ENCODE measurements around the gene CDH23. TPM values are rescaled to one million over a fixed set of nuclear protein-coding genes. Genes with fewer than 3 reads are reported as not detected.
A peak's percentile ranks its signal among the peaks of the same experiment; 100 is the strongest.

The CDH23 gene
- total RNA-seq, 2 donors from 2014 or later, result 0.06 TPM; not detected in 1

DNA sequence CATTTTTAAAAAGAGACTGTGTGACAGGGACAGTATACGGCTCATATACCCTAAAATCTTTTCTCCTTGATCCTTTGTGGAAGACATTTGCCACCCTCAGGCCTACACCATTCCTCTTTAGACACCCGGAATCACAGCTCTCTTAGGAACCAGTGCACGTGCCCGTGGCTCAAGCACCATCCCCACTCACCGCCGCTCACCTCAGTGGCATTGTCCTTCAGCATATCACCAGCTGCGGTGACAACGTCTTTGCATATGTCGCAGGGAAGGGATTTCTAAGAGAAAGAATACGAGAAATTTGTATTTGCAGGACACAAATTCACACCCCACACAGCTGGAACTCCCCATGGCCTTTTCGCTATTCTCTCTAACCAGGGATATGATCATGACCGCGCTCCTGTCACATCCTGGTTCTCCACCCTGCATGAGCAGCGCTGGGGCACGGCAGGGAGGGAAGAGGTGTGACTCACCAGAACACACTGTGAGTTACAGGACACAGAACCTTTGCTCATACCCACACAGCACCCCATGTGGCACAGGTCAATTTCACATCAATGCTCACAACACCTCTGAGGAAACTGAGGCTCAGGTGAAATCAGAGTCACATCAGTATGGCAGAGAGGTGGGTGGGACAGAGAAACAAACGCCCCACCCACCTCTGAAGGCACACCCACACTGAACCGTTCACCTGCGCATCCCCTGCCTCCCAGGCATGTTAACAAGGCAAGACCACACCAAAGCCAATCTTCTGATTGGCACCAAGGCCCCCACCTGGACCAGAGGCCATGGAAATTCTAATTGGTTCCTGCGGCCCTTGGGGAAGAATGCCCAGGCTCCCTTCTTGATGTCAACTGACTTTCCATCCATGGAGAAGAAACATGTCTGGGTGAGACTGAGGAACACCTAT is 435.2 kb downstream of the CDH23 start:
- Mint-ChIP-seq H3K27ac (peak overlapping the region in 1 of 2 donors; percentile 32), H3K9me3 (no peaks in the 10 kb centered on the region), H3K4me1 (ENCODE audit: low read depth in 2 of 2) (peaks cover 19 to 35% of the 10 kb centered on the region in 2 donors), H3K27me3 (no peaks in the 10 kb centered on the region), H3K4me3 (no peak overlapping the region), H3K36me3 (peaks cover 7% of the 10 kb centered on the region)
- ATAC-seq, result no peak
- no peak for DNase-seq (ENCODE audit: low spot score)

DNA sequence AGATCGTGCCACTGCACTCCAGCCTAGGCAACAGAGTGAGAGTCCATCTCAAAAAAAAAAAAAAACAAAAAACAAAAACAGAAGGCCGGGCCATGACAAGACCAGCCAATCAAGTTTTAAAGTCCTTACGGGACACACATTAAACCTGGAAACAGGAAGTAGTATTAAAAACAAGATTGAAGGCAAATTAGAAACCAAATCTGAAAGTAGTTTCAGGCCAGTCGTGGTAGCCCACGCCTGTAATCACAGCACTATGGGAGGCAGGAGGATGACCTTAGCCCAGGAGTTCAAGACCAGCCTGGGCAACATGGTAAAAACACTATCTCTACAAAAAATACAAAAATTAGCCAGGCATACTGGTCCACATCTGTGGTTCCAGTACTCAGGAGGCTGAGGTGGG is 436.2 kb downstream of the CDH23 start:
- Mint-ChIP-seq H3K27me3 (no peaks in the 10 kb centered on the region), H3K36me3 (peaks cover 7% of the 10 kb centered on the region), H3K27ac (peak overlapping the region in 1 of 2 donors; percentile 76), H3K4me1 (ENCODE audit: low read depth in 2 of 2) (peaks cover 30 to 46% of the 10 kb centered on the region in 2 donors), H3K4me3 (no peak overlapping the region), H3K9me3 (no peaks in the 10 kb centered on the region)
- ATAC-seq, result peak; percentile 69 to 89
- DNase-seq (ENCODE audit: low spot score), result no peak

DNA sequence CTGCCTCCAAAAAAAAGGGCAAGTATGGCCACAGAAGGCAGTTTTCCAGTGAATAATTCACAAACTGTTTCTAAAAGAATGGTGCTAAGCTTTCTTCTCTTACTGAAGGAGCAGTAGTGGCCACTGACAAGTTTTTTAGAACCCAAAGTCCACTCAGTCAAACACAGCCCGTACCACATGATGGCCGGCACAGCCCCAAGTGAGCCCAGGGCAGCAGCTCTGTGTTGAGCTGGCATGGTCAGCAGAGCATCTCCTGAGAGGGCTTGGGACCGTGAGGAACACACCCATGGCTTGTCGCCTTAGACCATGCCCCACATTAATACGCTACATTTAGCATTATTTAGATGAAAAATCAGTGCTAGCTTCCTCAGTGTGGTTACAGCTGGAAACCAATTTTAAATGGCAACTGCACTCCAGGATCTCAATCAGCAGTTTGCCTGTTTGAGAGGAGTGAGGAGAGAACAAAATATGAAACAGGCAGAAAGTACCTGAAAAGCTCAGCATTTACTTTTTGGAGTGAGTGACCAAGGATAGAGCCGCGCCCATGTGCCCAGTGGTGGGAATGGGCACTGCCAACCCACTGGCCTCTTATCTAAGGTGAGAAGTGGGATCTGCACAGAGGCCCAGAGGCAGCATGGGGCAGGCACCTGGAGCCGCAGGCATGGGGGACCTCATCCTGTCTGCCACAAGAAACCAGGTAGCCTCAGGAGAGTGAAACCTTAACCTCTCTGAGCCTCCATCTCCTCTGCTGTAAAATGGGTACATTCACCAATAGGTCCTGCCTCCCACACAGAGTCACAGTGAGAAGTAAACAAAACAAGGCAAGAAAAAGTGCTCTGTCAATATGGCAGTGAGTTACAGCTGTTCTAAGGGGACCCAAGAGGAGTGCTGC is 437.0 kb downstream of the CDH23 start:
- DNase-seq (ENCODE audit: low spot score), result no peak
- H3K36me3 Mint-ChIP-seq, result peaks cover 7% of the 10 kb centered on the region
- H3K27ac Mint-ChIP-seq, result peak overlapping the region in 1 of 2 donors; percentile 76
- H3K4me1 Mint-ChIP-seq (ENCODE audit: low read depth in 2 of 2), result peaks cover 37 to 52% of the 10 kb centered on the region in 2 donors
- no peak overlapping the region for H3K4me3 Mint-ChIP-seq
- no peaks in the 10 kb centered on the region for H3K9me3 Mint-ChIP-seq
- ATAC-seq, result no peak
- H3K27me3 Mint-ChIP-seq, result no peaks in the 10 kb centered on the region

DNA sequence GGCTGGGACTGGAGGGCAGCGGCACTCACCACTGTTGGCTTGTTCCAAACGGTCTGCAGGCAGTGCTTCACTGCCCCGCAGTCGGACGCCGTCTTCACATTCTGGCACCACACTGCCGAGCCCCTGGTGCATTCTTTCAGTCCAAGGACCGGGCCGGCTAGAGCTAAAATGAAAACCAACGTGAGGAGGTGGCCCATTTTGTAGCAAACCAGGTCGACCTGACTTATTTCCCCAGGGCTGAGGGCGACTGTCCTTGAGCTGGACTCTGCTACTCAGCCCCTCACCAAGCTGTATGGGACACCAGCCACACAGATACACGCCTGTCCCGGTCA is 437.6 kb downstream of the CDH23 start:
- no peaks in the 10 kb centered on the region for H3K9me3 Mint-ChIP-seq
- DNase-seq (ENCODE audit: low spot score) (no peak), ATAC-seq (no peak)
- peaks cover 42 to 50% of the 10 kb centered on the region in 2 donors for H3K4me1 Mint-ChIP-seq (ENCODE audit: low read depth in 2 of 2)
- no peak overlapping the region for H3K4me3 Mint-ChIP-seq
- peaks cover 7% of the 10 kb centered on the region for H3K36me3 Mint-ChIP-seq
- no peak overlapping the region for H3K27ac Mint-ChIP-seq
- no peaks in the 10 kb centered on the region for H3K27me3 Mint-ChIP-seq

DNA sequence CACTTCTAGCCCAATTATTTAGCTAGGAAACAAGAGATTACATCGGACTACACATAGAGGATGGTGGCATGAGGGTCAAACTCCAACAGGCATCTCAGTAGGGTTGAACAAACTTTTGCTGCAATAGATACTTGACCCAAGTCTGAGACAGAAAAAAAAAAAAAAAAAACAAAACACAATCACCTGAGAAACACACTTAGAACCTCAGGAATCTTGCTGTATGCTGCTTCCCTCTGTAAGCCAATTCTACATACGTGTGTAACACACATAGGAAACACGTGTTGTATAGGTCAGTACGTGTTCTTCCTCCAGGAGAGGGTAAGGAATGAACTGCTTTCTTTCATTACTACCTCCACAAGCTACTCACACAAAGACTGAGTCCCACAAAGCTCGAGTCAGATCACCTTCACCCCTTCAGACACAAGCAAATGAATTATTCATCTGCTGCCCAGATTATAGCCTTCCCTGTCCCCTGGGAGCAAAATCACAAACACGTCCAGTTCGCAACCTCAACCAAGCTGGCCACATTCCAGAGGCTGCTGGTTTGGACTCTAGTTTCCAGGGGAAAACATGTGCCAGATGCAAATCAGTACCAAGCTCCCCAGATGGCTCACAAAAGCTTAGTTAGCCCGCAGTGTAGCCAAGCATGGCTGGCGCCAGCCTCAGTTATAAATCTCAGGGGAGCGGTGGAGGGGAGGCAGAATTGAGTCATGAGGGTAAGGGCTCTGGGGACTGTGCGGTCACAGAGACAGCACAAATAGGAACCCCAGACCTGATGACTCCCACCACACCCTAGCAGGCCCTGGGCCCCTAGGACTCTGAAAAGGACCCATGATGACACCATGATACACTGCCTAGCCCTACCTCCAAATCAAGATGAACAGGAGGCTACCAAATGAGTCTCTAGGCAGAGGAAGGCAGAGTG is 439.2 kb downstream of the CDH23 start:
- no peaks in the 10 kb centered on the region for H3K27me3 Mint-ChIP-seq
- no peak overlapping the region for H3K27ac Mint-ChIP-seq
- H3K36me3 Mint-ChIP-seq, result no peaks in the 10 kb centered on the region
- H3K9me3 Mint-ChIP-seq, result no peaks in the 10 kb centered on the region
- DNase-seq (ENCODE audit: low spot score), result no peak
- no peak overlapping the region for H3K4me3 Mint-ChIP-seq
- peak in 1 of 2 donors; percentile 56 for ATAC-seq
- H3K4me1 Mint-ChIP-seq (ENCODE audit: low read depth in 2 of 2), result peaks cover 50 to 53% of the 10 kb centered on the region in 2 donors

DNA sequence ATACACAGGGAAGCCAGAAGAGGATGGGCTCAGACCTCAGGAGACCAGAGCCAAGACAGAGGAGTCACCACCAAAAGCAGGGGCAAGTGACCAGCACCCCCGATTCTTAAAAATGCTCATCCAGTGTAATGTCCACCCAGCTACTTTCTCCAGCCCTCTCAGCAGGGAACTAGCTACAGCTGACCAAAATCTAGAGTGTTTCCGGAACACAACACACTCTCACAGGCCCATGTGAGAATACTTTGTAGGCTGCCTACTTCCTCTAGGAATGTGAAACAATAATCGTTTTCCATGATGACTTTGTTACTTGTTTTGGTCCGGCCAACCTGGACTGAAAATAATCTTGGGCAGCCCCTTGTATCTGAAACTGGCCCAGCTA is 439.9 kb downstream of the CDH23 start:
- H3K4me1 Mint-ChIP-seq (ENCODE audit: low read depth in 2 of 2), result peaks cover 49 to 53% of the 10 kb centered on the region in 2 donors
- DNase-seq (ENCODE audit: low spot score) (no peak), ATAC-seq (no peak)
- H3K9me3 Mint-ChIP-seq, result no peaks in the 10 kb centered on the region
- no peak overlapping the region for H3K27ac Mint-ChIP-seq
- no peak overlapping the region for H3K4me3 Mint-ChIP-seq
- no peaks in the 10 kb centered on the region for H3K27me3 Mint-ChIP-seq
- no peaks in the 10 kb centered on the region for H3K36me3 Mint-ChIP-seq

DNA sequence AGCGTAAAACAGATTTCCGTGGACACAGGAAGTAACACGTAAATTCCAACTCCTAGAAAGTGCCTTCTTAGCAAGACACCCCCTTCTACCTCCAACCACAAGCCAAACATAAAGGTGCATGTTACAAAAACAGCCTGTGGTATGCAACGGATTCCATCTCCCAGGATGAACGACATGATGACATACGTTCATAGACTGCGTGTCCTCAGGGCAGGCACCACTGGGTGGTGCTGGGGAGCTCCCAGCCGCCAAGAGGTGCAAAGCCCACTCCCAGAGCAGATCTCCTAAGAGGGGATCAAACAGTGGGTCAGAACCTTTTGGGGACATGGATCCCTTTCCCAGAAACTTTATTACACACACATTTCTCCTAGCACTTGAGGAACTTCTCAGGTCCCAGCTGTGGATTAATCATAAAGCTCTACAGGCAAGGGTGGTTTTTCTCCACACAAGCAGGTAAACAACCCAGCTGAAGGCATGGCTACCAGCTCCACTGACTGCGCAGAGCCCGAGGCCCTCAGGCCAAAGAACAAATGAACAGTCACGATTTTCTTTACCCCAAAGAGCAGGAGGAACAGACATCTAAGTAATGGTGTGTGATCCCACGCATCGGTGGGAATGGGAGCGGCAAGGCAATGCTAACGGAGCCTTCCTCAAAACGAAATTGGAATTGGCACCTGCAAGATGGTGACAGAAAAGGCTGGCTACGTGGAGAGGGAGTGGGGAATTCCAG is 440.5 kb downstream of the CDH23 start:
- no peaks in the 10 kb centered on the region for H3K36me3 Mint-ChIP-seq
- no peak for ATAC-seq
- no peaks in the 10 kb centered on the region for H3K27me3 Mint-ChIP-seq
- no peaks in the 10 kb centered on the region for H3K9me3 Mint-ChIP-seq
- peaks cover 46 to 53% of the 10 kb centered on the region in 2 donors for H3K4me1 Mint-ChIP-seq (ENCODE audit: low read depth in 2 of 2)
- H3K27ac Mint-ChIP-seq, result no peak overlapping the region
- H3K4me3 Mint-ChIP-seq, result no peak overlapping the region
- no peak for DNase-seq (ENCODE audit: low spot score)

DNA sequence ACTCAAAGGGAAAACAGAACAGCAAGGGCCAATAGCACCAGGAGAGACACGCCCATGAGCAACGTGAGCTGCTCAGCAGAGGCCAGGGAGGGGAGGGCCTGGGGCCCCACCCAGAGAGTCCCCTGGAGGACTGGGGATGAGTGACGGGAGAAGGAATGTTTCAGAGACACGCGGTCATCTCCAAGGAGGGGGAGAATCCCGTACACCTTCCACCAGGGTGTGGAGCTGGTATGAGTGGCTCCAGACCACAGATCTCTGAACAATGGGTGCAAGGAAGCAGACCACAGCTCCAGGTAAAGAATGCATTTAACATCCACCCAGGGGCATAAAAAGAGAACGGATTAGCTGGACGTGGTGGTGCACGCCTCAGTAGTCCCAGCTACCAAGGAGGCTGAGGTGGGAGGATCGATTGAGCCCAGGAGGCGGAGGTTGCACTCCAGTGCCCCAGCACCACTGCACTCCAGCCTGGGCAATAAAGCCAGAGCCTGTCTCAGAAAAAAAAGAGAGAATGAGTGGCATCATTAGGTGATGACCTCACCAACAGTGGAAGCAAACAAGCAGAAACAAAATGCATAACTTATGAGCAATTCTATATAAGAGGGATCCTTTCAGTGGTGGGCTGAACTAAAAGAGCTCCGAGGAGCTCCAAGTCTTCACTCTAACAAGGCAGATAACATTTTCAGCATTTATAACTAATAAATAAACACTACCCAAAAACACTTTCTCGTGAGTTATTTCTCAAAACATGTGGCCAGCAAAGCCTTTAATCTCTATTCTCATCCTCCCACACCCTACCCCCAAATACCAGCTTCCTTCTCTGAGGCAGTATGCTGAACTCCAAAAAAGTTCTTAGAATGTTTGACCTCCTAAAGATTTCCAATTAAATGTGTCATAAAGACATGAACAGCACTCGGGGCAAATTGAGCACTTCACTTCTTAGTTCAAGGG is 441.8 kb downstream of the CDH23 start:
- peak overlapping the region in 1 of 2 donors; percentile 23 for H3K27ac Mint-ChIP-seq
- no peaks in the 10 kb centered on the region for H3K9me3 Mint-ChIP-seq

DNA sequence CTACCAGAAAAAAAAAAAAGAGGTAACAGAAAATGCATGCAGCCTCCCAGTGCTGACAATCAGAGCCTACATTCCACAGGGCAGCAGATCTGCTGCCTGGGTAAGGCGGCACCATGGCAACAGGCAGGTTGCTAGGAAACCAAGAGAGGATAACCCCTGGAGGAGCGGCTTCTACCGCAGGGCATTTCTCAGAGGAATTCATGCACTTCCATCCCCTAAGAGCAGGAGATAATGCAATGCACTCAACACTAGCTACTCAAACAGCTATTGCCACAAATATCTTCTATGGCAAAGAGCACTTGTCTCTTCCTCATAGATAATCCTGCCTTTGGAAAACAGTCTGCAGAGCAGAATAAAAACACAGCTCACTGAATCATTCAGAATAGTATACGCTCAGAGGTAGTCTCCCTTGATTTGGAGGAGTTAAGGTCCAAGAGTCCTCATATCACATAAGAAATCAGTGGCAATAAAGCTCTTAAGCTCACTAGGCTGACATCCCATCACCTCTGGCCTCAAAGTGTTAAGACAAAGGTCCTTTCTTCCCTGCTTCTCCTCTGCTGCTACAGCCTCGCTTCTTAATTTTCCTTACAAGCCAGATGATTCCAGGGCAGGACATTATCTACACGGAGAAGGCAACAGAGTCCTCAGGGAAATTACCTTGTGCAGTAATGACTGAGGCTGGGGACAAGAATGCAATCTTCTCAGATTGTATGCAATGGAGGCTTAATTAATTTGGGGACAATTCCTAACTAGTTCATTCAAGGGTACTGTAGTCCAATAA is 443.6 kb downstream of the CDH23 start:
- Mint-ChIP-seq H3K4me1 (ENCODE audit: low read depth in 2 of 2) (peaks cover 55 to 75% of the 10 kb centered on the region in 2 donors), H3K36me3 (no peaks in the 10 kb centered on the region), H3K4me3 (no peak overlapping the region), H3K9me3 (no peaks in the 10 kb centered on the region), H3K27ac (peak overlapping the region in 1 of 2 donors; percentile 53), H3K27me3 (no peaks in the 10 kb centered on the region)
- DNase-seq (ENCODE audit: low spot score) (no peak), ATAC-seq (no peak)

More for the DNA sequence above, 441.8 kb downstream of the CDH23 start:
- DNase-seq (ENCODE audit: low spot score) (no peak), ATAC-seq (no peak)
- no peaks in the 10 kb centered on the region for H3K27me3 Mint-ChIP-seq
- H3K4me1 Mint-ChIP-seq (ENCODE audit: low read depth in 2 of 2), result peaks cover 50 to 59% of the 10 kb centered on the region in 2 donors
- H3K36me3 Mint-ChIP-seq, result no peaks in the 10 kb centered on the region
- H3K4me3 Mint-ChIP-seq, result no peak overlapping the region

DNA sequence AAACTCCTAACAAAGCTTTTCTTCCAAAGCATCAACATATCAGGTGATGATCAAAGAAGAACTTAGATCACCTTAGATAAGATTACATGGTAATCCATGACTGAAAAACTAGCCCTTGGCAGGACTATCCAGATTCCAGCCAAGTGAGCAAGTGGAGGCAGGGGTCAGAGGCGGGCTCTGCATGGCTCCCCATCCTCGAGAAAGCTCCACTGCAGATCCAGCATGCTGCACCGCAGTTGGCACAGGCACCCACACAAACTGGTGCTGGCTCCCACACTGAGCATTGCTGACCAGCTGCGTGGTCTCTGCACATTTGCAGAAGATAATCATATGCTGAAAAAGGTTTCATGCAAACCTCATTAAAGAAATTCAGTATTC is 444.2 kb downstream of the CDH23 start:
- no peak overlapping the region for H3K4me3 Mint-ChIP-seq
- no peaks in the 10 kb centered on the region for H3K27me3 Mint-ChIP-seq
- no peaks in the 10 kb centered on the region for H3K36me3 Mint-ChIP-seq
- DNase-seq (ENCODE audit: low spot score) (no peak), ATAC-seq (no peak)
- H3K4me1 Mint-ChIP-seq (ENCODE audit: low read depth in 2 of 2), result peaks cover 56 to 77% of the 10 kb centered on the region in 2 donors
- H3K9me3 Mint-ChIP-seq, result no peaks in the 10 kb centered on the region
- no peak overlapping the region for H3K27ac Mint-ChIP-seq

DNA sequence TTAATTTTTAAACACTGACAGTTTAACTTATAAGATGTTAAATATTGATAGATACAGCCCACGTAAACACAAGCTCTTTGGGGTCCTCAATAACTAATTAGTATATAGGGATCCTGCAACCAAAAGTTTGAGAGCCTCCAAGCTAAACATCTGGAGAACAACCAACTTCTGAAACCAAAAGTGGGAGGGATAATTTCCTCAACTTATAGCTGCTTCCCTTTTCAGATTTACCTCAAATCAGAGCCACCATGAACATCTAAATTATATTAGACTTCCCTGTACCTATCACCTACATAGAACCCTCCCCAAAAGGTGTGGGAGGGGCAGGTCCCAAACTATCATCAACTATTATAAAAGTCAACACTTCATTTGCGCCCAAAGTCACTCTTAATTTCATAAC is 445.7 kb downstream of the CDH23 start:
- peaks cover 45 to 69% of the 10 kb centered on the region in 2 donors for H3K4me1 Mint-ChIP-seq (ENCODE audit: low read depth in 2 of 2)
- no peaks in the 10 kb centered on the region for H3K9me3 Mint-ChIP-seq
- DNase-seq (ENCODE audit: low spot score) (no peak), ATAC-seq (no peak)
- no peaks in the 10 kb centered on the region for H3K27me3 Mint-ChIP-seq
- H3K27ac Mint-ChIP-seq, result no peak overlapping the region
- H3K36me3 Mint-ChIP-seq, result no peaks in the 10 kb centered on the region
- no peak overlapping the region for H3K4me3 Mint-ChIP-seq

Measured in natural killer cell treated with Interleukin-12 subunit alpha and Interleukin-12 subunit beta and Interleukin-15 and Interleukin-18, amount 100 ng/mL, for 72 hours (primary cell).